Measurements from ENCODE around the gene TSPO. TPM values are rescaled to one million over a fixed set of nuclear protein-coding genes. Genes with fewer than 3 reads are reported as not detected.

Gene TSPO
- total RNA-seq, 1 donor from 2014 or later, result 128 TPM

GRCh38 chr22:43207386-43207785 is 56.0 kb downstream of the TSPO start:
- intact Hi-C loops (cut with micrococcal nuclease), result no loop called here
- H3K4me1 ChIP-seq, result peaks cover 5% of the 10 kb centered on the region
- H3K36me3 ChIP-seq, result no peaks in the 10 kb centered on the region
- no peak overlapping the region for H3K4me3 ChIP-seq
- no peaks in the 10 kb centered on the region for H3K9me3 ChIP-seq (replicated peaks)
- no peak for TF ChIP-seq CTCF (IDR thresholded peaks at IDR 0.05; ENCODE audit: borderline replicate concordance)
- no peak for DNase-seq
- peaks cover 4% of the 10 kb centered on the region for H3K27me3 ChIP-seq (ENCODE audit: low read depth)
- no peak overlapping the region for H3K27ac ChIP-seq (replicated peaks)

- no peak for DNase-seq
- Histone ChIP-seq H3K4me3 (no peak overlapping the region), H3K9me3 (replicated peaks) (no peaks in the 10 kb centered on the region), H3K36me3 (no peaks in the 10 kb centered on the region), H3K27ac (replicated peaks) (no peak overlapping the region), H3K4me1 (peaks cover 5% of the 10 kb centered on the region), H3K27me3 (ENCODE audit: low read depth) (peaks cover 8% of the 10 kb centered on the region)
- TF ChIP-seq CTCF (IDR thresholded peaks at IDR 0.05; ENCODE audit: borderline replicate concordance), result no peak
- intact Hi-C loops (cut with micrococcal nuclease), result no loop called here
Observed at GRCh38 chr22:43207849-43208702, 56.7 kb downstream of the TSPO start.

- Histone ChIP-seq H3K4me3 (no peak overlapping the region), H3K9me3 (replicated peaks) (no peaks in the 10 kb centered on the region), H3K36me3 (no peaks in the 10 kb centered on the region), H3K4me1 (peaks cover 5% of the 10 kb centered on the region), H3K27ac (replicated peaks) (no peak overlapping the region), H3K27me3 (ENCODE audit: low read depth) (peaks cover 16% of the 10 kb centered on the region)
- DNase-seq, result no peak
- intact Hi-C loops (cut with micrococcal nuclease), result no loop called here
- no peak for TF ChIP-seq CTCF (IDR thresholded peaks at IDR 0.05; ENCODE audit: borderline replicate concordance)
Observed at GRCh38 chr22:43208703-43209522, 57.6 kb downstream of the TSPO start.

GRCh38 chr22:43209523-43209890 is 58.1 kb downstream of the TSPO start:
- peaks cover 5% of the 10 kb centered on the region for H3K4me1 ChIP-seq
- peaks cover 22% of the 10 kb centered on the region for H3K27me3 ChIP-seq (ENCODE audit: low read depth)
- intact Hi-C loops (cut with micrococcal nuclease), result no loop called here
- no peak overlapping the region for H3K4me3 ChIP-seq
- DNase-seq, result no peak
- no peaks in the 10 kb centered on the region for H3K9me3 ChIP-seq (replicated peaks)
- H3K27ac ChIP-seq (replicated peaks), result no peak overlapping the region
- no peaks in the 10 kb centered on the region for H3K36me3 ChIP-seq
- no peak for TF ChIP-seq CTCF (IDR thresholded peaks at IDR 0.05; ENCODE audit: borderline replicate concordance)

GRCh38 chr22:43209971-43210370 is 58.6 kb downstream of the TSPO start:
- intact Hi-C loops (cut with micrococcal nuclease), result no loop called here
- Histone ChIP-seq H3K4me1 (peaks cover 5% of the 10 kb centered on the region), H3K27ac (replicated peaks) (no peak overlapping the region), H3K36me3 (no peaks in the 10 kb centered on the region), H3K9me3 (replicated peaks) (no peaks in the 10 kb centered on the region), H3K4me3 (no peak overlapping the region), H3K27me3 (ENCODE audit: low read depth) (peaks cover 27% of the 10 kb centered on the region)
- TF ChIP-seq CTCF (IDR thresholded peaks at IDR 0.05; ENCODE audit: borderline replicate concordance), result no peak
- no peak for DNase-seq
